Fibroblast of mammary gland (primary cell): ENCODE results near the gene IGF2BP1.
"Not testable (repeated sequence)": the region's sequence is repeated elsewhere in the genome, so short reads cannot be mapped to it uniquely, and the experiment has no call there.

Source experiments
- DNase-seq: peaks from one replicate; pipeline ENCODE4 v3.0.0-alpha.2; 2010; ENCODE audit warnings: low read depth
- H3K4me3 ChIP-seq: 2 replicates; pipeline ENCODE4 v1.5.1; 2011; ENCODE audit warnings: low read depth, mild to moderate bottlenecking, low read length, moderate library complexity; ENCODE audit not compliant: control insufficient read depth
- CTCF ChIP-seq: conservative IDR thresholded peaks from 2 replicates; pipeline ENCODE4 v1.5.1; 2011; ENCODE audit warnings: low read depth, low read length, inconsistent platforms; ENCODE audit not compliant: control insufficient read depth, insufficient read depth

Gene IGF2BP1

GRCh38 chr17:49001671-49002070 is 4.5 kb downstream of the IGF2BP1 start:
- H3K4me3 ChIP-seq, result no peak overlapping the region
- DNase-seq, result no peak
- no peak for TF ChIP-seq CTCF

GRCh38 chr17:49002331-49002730 is 5.1 kb downstream of the IGF2BP1 start:
- TF ChIP-seq CTCF, result no peak
- no peak for DNase-seq
- no peak overlapping the region for H3K4me3 ChIP-seq

DNA sequence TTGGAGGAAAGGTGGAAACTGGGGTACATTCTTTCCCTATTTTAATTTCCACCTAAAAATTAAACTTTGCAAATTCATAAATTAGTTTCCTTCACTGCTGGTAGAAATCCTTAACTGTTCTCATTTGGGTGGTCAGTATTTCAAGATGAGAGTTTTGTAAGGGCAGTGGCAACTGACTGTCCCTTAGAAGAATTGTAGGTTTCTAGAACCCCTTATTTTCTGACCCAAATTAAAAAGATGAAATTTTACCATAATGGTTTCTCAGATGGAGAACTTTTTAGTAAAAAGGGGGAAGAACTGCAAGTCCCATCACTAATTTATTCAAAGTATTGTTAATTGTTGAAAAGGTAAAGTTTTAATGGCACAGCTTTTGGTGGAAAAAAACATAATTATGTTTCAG is 5.6 kb downstream of the IGF2BP1 start:
- DNase-seq, result no peak
- TF ChIP-seq CTCF, result no peak
- H3K4me3 ChIP-seq, result no peak overlapping the region

DNA sequence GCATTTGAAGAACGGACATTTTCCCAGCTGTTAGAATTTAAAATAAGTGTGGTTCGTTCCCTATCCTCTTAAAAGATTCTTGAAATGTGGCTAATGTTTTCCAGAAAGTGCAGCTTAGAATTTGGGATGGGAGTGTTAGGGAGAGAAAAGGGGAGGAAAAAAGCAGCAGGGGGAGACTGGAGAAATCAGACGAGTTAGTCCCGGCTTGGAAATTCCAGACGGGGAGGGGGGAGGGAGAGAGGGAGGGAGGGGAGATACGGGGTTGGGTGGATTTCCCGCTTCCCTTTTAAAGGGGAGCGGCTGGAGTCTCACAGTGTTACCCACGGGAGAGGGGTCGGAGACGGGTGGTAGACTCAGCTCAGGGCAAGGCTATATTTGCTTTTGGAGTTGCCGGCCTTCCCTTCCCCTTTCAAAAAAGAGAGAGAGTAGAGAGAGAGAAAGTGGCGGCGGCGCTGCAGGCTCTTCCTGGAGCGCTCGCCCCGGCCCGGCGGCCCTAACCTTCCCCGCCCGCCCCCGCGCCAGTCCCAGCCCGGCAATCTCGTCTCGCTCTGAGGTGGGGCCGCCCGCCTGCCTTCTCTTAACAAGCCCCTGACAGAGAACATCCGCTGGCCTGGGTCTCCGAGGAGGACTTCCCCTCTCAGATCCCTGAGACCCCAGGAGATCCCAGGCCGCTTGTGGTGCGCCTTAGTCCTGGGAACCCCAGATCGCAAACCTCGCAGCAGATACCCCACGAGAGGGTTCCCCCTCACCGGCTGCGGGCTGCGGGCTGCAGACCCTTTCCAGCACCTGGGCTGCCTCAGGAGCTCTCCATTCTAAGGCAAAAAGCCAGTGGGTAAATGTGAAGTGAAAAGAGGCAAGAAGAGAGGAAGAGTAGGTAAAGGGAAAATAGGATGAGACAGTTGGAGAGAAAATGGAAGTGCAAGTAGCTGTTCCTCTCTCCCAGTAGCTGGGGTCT is 6.6 kb downstream of the IGF2BP1 start:
- TF ChIP-seq CTCF, result no peak
- no peak overlapping the region for H3K4me3 ChIP-seq
- DNase-seq, result no peak

GRCh38 chr17:49005140-49005539 is 8.0 kb downstream of the IGF2BP1 start:
- DNase-seq, result no peak
- no peak overlapping the region for H3K4me3 ChIP-seq
- TF ChIP-seq CTCF, result no peak

GRCh38 chr17:49008908-49009307 is 11.7 kb downstream of the IGF2BP1 start:
- not testable (repeated sequence) for H3K4me3 ChIP-seq, DNase-seq

DNA sequence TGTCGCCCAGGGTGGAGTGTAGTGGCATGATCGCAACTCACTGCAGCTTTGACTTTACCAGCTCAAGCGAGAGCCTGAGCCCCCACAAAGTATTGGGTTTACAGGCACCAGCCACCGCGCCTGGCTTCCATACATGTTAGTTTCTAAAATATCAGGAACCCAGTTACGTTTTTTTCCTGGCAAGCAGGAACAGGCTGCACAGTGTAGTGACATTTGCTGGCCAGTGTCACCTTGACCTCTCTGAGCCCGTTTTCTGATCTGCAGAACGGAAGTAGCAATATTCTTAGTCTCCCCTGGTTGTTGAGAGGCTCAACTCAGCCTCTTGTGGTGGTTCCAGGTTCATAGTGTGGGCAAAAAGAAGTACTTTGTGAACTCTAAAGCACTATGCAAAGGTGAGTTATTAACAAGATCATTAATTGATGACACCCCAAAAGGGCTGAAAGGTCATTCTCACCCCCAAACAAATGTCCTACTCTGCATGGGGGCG is 15.6 kb downstream of the IGF2BP1 start:
- H3K4me3 ChIP-seq, result no peak overlapping the region
- TF ChIP-seq CTCF, result no peak

More for the DNA sequence above, 15.6 kb downstream of the IGF2BP1 start:
- no peak for DNase-seq
